K562 (cell line): ENCODE data around the gene CD274. TPM values are rescaled to one million over a fixed set of nuclear protein-coding genes. Genes with fewer than 3 reads are reported as not detected.
A peak's percentile ranks its signal among the peaks of the same experiment; 100 is the strongest.

ENCODE experiments used
- ATF1 ChIP-seq, 2 experiments: fragments of 450-650 bp in 1 of 2; IDR thresholded peaks; 2 replicates each; pipeline ENCODE4 v1.6.1; 2016; ENCODE audit warnings: missing compliant biosample characterization in 1 of 2, missing genetic modification characterization in 1 of 2
- ETV5 ChIP-seq: sonication (generic); formaldehyde crosslinking; IDR thresholded peaks from 2 replicates; pipeline ENCODE4 v1.4.0; 2020; ENCODE audit warnings: low read depth, mild to moderate bottlenecking, missing genetic modification reagents
- GATAD2A ChIP-seq: fragments of 450-650 bp; IDR thresholded peaks from 2 replicates; pipeline ENCODE4 v1.6.1; 2017
- PHB2 ChIP-seq: fragments of 450-650 bp; IDR thresholded peaks from 2 replicates; pipeline ENCODE4 v1.6.1; 2017; ENCODE audit warnings: low read depth
- RBBP5 ChIP-seq: fragments of 200-600 bp; sonication (generic); IDR thresholded peaks from 2 replicates; pipeline ENCODE4 v1.6.1; 2012; ENCODE audit warnings: borderline replicate concordance, mild to moderate bottlenecking, low read length, control low read depth, inconsistent platforms; ENCODE audit not compliant: insufficient read depth, poor library complexity, severe bottlenecking
- ZNF263 ChIP-seq: sonication (generic); formaldehyde crosslinking; IDR thresholded peaks from 2 replicates; pipeline ENCODE4 v1.8.0; 2022; ENCODE audit warnings: mild to moderate bottlenecking, missing genetic modification reagents, borderline replicate concordance
- ZNF354B ChIP-seq: fragments of 250-450 bp; sonication (Bioruptor Pico); IDR thresholded peaks from 2 replicates; pipeline ENCODE4 v1.4.0; 2020
- polyA plus RNA-seq, 8 experiments: library from polyadenylated mRNA; depleted of rRNA in 4 of 8; stranded (reverse) in 5 of 8; unstranded in 3 of 8; fragments of >200 nt; fragmentation: Nextera tagmentation in 2 of 8; fragmentation: Illumina TruSeq in 1 of 8; extraction: Ambion mirVana in 2 of 8; extraction: Trizol in 1 of 8; gene quantifications; 2 replicates each; pipeline versions ENCODE4 v1.2.1 to v1.2.3, GENCODE V29; 2011 to 2014; ENCODE audit warnings: inconsistent platforms in 1 of 8, missing spikeins in 1 of 8
- total RNA-seq, 7 experiments: library from RNA; depleted of rRNA in 6 of 7; stranded (reverse); fragments of >200 nt in 6 of 7; fragmentation: Illumina TruSeq in 2 of 7; extraction: Trizol in 2 of 7; gene quantifications; 2 replicates each; pipeline versions ENCODE4 v1.2.1 to v1.2.3, GENCODE V29; 2011 to 2021; ENCODE audit warnings: low replicate concordance in 1 of 7
- TF ChIP-seq, protein P1 (sequence below): fragments of 250-450 bp; sonication (Bioruptor Pico); IDR thresholded peaks from 2 replicates; pipeline ENCODE4 v1.5.0; 2021; ENCODE audit warnings: mild to moderate bottlenecking, moderate library complexity
- TF ChIP-seq, protein P2 (sequence below): fragments of 250-450 bp; sonication (Bioruptor Pico); IDR thresholded peaks from 2 replicates; pipeline ENCODE4 v1.8.0; 2022; ENCODE audit warnings: moderate library complexity, mild to moderate bottlenecking, inconsistent platforms
- TF ChIP-seq, protein P3 (sequence below): fragments of 450-650 bp; IDR thresholded peaks from 2 replicates; pipeline ENCODE4 v1.6.1; 2016; ENCODE audit warnings: borderline replicate concordance
- TF ChIP-seq, protein P4 (sequence below), 2 experiments: fragments of 450-650 bp in 1 of 2; IDR thresholded peaks; 2 replicates each; pipeline ENCODE4 v1.6.1; 2011 to 2017; ENCODE audit warnings: low read depth in 2 of 2, antibody characterized with exemption in 1 of 2, borderline replicate concordance in 1 of 2, low read length in 1 of 2, mild to moderate bottlenecking in 1 of 2, mixed read lengths in 1 of 2; ENCODE audit not compliant: control insufficient read depth in 1 of 2
- TF ChIP-seq, protein P5 (sequence below): fragments of 450-650 bp; IDR thresholded peaks from 2 replicates; pipeline ENCODE4 v1.6.1; 2014; ENCODE audit warnings: low read depth, mild to moderate bottlenecking, moderate library complexity, borderline replicate concordance
- TF ChIP-seq, protein P6 (sequence below): sonication (generic); formaldehyde crosslinking; IDR thresholded peaks from 2 replicates; pipeline ENCODE4 v1.8.0; 2022; ENCODE audit warnings: mild to moderate bottlenecking, missing genetic modification reagents

CD274 gene
- total and polyA plus RNA-seq, 9 of the 15 experiments (the other 6 are each of a cell fraction or from before 2014, with no cell fraction given): 0.07 to 0.51 (median 0.30) TPM; not detected in 1

DNA sequence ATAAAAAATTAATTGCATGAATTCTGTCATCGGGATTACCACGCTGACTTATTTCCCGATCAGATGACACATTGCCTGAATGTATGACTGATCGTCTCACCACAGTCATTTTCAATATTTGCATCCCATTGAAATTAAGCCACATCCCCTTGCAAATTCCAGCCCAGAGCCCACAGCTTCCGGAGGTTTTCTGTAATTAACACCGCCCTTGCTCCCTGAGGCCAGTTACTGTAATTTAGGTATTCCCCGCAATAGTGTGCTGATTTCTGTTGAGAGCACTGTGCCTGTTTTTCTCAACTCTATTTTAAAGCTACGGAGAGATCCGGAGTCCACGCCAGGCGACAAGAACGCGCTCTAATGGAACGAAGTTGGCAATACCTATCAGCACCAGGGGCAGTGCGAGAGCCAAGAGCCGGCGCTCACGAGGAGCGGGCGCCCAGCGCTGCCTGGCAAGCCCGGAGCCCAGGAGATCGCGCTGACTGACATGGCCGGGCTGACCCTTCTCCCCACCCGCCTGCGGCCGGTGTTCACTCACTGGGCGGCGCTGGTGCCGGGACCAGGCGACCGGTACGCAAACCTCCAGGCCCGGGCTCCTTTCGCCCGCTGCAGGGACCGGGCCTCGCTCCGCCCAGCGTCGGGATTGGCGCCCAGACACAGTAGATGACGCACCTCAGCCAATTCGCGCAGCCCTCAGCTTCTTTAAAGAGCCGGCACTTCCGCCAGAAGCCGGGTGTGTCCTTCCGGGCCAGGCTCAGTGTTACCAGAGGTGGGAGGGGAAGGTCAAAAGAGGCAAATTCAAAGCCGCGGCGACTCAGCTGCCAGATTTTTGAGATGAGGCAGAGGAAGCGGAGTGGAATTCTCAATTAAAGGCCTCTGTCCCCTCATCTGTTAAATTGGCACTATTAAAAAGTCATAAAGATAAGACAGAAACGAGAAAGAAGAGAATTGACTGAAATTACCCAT lies 12.8 kb upstream of the CD274 start, which contains the start of gene PLGRKT (continued):
- TF ChIP-seq, protein P1, sequence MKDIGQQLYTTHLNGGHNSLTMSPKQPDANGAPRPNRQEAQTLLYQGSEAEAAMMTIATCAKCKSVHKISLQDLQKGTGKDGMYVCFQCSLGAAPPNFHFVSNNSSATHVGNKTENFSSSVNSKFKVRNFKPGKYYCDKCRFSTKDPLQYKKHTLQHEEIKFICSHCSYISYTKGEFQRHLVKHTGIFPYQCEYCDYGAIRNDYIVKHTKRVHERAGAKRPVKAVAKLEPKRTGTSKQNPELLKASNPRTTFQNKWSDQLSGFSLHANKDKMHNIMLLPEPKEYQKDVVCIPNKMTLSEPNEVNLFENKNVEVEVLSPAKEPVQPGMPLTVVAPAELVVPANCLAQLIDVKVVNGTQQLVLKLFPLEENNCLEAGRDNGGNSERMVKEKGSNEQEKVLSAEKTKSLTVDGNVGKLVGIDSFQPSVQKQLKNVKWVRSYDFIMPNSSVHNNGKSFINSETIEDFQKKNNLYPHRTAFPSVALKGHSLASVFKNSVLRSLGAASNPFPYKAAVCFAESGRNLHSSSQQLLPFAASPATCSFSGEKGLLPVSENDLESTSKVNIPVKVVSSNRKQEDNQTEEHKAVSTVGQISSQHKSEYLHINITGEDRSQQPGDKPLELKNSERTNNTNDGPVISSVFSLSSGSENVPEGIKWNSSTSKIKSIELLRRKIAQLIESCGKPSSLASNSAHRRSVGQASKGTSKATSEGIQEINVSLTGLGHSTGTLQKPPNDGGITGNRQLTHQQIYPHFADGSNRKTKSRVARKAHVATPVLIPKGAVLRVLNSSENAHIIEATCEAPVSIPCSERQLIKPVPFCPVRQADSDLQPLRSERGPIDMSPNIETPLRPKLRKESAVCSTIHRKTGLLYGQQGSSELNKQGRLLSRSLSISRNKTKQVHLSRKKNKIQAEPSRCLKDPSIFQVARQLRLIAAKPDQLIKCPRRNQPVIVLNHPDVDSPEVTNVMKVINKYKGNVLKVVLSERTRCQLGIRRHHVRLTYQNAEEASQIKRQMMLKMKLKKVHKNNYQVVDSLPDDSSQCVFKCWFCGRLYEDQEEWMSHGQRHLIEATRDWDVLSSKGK (CRISPR knock-in tag): no peak
- TF ChIP-seq PHB2: no peak
- no peak for TF ChIP-seq ZNF263
- TF ChIP-seq, protein P2, sequence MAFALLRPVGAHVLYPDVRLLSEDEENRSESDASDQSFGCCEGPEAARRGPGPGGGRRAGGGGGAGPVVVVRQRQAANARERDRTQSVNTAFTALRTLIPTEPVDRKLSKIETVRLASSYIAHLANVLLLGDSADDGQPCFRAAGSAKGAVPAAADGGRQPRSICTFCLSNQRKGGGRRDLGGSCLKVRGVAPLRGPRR (CRISPR knock-in tag): no peak
- TF ChIP-seq ZNF354B (CRISPR knock-in tag): no peak
- TF ChIP-seq, protein P3, sequence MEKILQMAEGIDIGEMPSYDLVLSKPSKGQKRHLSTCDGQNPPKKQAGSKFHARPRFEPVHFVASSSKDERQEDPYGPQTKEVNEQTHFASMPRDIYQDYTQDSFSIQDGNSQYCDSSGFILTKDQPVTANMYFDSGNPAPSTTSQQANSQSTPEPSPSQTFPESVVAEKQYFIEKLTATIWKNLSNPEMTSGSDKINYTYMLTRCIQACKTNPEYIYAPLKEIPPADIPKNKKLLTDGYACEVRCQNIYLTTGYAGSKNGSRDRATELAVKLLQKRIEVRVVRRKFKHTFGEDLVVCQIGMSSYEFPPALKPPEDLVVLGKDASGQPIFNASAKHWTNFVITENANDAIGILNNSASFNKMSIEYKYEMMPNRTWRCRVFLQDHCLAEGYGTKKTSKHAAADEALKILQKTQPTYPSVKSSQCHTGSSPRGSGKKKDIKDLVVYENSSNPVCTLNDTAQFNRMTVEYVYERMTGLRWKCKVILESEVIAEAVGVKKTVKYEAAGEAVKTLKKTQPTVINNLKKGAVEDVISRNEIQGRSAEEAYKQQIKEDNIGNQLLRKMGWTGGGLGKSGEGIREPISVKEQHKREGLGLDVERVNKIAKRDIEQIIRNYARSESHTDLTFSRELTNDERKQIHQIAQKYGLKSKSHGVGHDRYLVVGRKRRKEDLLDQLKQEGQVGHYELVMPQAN: no peak
- no peak for TF ChIP-seq ETV5 (CRISPR knock-in tag)
- TF ChIP-seq, protein P4, sequence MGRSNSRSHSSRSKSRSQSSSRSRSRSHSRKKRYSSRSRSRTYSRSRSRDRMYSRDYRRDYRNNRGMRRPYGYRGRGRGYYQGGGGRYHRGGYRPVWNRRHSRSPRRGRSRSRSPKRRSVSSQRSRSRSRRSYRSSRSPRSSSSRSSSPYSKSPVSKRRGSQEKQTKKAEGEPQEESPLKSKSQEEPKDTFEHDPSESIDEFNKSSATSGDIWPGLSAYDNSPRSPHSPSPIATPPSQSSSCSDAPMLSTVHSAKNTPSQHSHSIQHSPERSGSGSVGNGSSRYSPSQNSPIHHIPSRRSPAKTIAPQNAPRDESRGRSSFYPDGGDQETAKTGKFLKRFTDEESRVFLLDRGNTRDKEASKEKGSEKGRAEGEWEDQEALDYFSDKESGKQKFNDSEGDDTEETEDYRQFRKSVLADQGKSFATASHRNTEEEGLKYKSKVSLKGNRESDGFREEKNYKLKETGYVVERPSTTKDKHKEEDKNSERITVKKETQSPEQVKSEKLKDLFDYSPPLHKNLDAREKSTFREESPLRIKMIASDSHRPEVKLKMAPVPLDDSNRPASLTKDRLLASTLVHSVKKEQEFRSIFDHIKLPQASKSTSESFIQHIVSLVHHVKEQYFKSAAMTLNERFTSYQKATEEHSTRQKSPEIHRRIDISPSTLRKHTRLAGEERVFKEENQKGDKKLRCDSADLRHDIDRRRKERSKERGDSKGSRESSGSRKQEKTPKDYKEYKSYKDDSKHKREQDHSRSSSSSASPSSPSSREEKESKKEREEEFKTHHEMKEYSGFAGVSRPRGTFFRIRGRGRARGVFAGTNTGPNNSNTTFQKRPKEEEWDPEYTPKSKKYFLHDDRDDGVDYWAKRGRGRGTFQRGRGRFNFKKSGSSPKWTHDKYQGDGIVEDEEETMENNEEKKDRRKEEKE (IDR thresholded peaks at IDR 0.05; ENCODE audit: borderline replicate concordance in 1 of 2, control insufficient read depth in 1 of 2, low read depth in 2 of 2, low read length in 1 of 2): no peak
- TF ChIP-seq RBBP5: no peak
- TF ChIP-seq, protein P5, sequence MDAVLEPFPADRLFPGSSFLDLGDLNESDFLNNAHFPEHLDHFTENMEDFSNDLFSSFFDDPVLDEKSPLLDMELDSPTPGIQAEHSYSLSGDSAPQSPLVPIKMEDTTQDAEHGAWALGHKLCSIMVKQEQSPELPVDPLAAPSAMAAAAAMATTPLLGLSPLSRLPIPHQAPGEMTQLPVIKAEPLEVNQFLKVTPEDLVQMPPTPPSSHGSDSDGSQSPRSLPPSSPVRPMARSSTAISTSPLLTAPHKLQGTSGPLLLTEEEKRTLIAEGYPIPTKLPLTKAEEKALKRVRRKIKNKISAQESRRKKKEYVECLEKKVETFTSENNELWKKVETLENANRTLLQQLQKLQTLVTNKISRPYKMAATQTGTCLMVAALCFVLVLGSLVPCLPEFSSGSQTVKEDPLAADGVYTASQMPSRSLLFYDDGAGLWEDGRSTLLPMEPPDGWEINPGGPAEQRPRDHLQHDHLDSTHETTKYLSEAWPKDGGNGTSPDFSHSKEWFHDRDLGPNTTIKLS: no peak
- TF ChIP-seq GATAD2A: no peak
- no peak for TF ChIP-seq ATF1 (CRISPR knock-in tag; IDR thresholded peaks at IDR 0.05)
- TF ChIP-seq ATF1 (tag; IDR thresholded peaks at IDR 0.05): peak; percentile 48; the same call in 1 of the 2 replicates
- TF ChIP-seq, protein P6, sequence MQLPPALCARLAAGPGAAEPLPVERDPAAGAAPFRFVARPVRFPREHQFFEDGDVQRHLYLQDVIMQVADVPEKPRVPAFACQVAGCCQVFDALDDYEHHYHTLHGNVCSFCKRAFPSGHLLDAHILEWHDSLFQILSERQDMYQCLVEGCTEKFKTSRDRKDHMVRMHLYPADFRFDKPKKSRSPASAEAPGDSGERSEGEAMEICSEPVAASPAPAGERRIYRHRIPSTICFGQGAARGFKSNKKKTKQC (CRISPR knock-in tag): no peak
